Measurements from ENCODE around the gene TRMT2A.

The TRMT2A gene

GRCh38 chr22:20062043-20062765, 54.8 kb downstream of the TRMT2A start:
- no peak for DNase-seq
